Measurements from ENCODE around the gene ITPKC. TPM values are rescaled to one million over a fixed set of nuclear protein-coding genes. Genes with fewer than 3 reads are reported as not detected.

Gene ITPKC
- total and polyA plus RNA-seq, 2 of the 13 experiments (the other 11 are each of a cell fraction or from before 2014, with no cell fraction given) = 6.9 to 11.2 TPM

GRCh38 chr19:40750874-40751537 lies 34.1 kb downstream of the ITPKC start, which contains the start of gene SNRPA (continued):
- no peak for TF ChIP-seq KAT8 (CRISPR knock-in tag; IDR thresholded peaks at IDR 0.05)
- TF ChIP-seq SRSF9 (IDR thresholded peaks at IDR 0.05; ENCODE audit: borderline replicate concordance, insufficient read depth, low read depth, low read length, poor library complexity, severe bottlenecking) = no peak
- no peak for TF ChIP-seq SRSF1 (optimal IDR thresholded peaks at IDR 0.05; ENCODE audit: low read depth, low read length)
- no peak for TF ChIP-seq ZNF431 (CRISPR knock-in tag; IDR thresholded peaks at IDR 0.05; ENCODE audit: borderline replicate concordance, low read depth)
- no peak for TF ChIP-seq RAD21 (CRISPR knock-in tag; IDR thresholded peaks at IDR 0.05)
- peak; percentile 46; the same call in 1 of the 2 replicates for TF ChIP-seq ZNF414 (CRISPR knock-in tag; IDR thresholded peaks at IDR 0.05)
- TF ChIP-seq ZNF468 (CRISPR knock-in tag; IDR thresholded peaks at IDR 0.05) = no peak
- no peak for TF ChIP-seq ELF4 (CRISPR knock-in tag; IDR thresholded peaks at IDR 0.05; ENCODE audit: borderline replicate concordance)
- no peak for TF ChIP-seq ZNF251 (CRISPR knock-in tag; IDR thresholded peaks at IDR 0.05)
- TF ChIP-seq NFIC (IDR thresholded peaks at IDR 0.05; ENCODE audit: low read length) = no peak
- TF ChIP-seq ZNF737 (CRISPR knock-in tag; IDR thresholded peaks at IDR 0.05; ENCODE audit: borderline replicate concordance) = no peak
- no peak for TF ChIP-seq ZSCAN12 (CRISPR knock-in tag; IDR thresholded peaks at IDR 0.05)
- no peak for TF ChIP-seq ZNF282 (IDR thresholded peaks at IDR 0.05; ENCODE audit: partially characterized antibody)
- 0 out of 2 replicates have a peak, but pooled peaks have one; percentile 21 for TF ChIP-seq BCL6 (CRISPR knock-in tag; IDR thresholded peaks at IDR 0.05)
- no peak for TF ChIP-seq SNRNP70 (IDR thresholded peaks at IDR 0.05; ENCODE audit: low read depth, low read length)
- TF ChIP-seq FOXA1 (IDR thresholded peaks at IDR 0.05) = no peak
- no peak for TF ChIP-seq FOXA1 (CRISPR knock-in tag; IDR thresholded peaks at IDR 0.05)
- no peak for TF ChIP-seq PAF1 (CRISPR knock-in tag; IDR thresholded peaks at IDR 0.05)
- no peak for TF ChIP-seq THAP7 (CRISPR knock-in tag; IDR thresholded peaks at IDR 0.05)
- TF ChIP-seq ZFP1 (CRISPR knock-in tag; IDR thresholded peaks at IDR 0.05) = no peak
- TF ChIP-seq ZNF160 (CRISPR knock-in tag; IDR thresholded peaks at IDR 0.05) = no peak
- peak; percentile 64 for TF ChIP-seq ARID4A (CRISPR knock-in tag; IDR thresholded peaks at IDR 0.05; ENCODE audit: borderline replicate concordance)
- TF ChIP-seq HMG20B (CRISPR knock-in tag; conservative IDR thresholded peaks at IDR 0.05) = no peak
- TF ChIP-seq ZNF430 (CRISPR knock-in tag; IDR thresholded peaks at IDR 0.05) = peak; percentile 69
- no peak; the same call in 1 of the 2 replicates for TF ChIP-seq SALL1 (CRISPR knock-in tag; IDR thresholded peaks at IDR 0.05)

All from HepG2 (cell line).